ENCODE measurements around the gene QKI. TPM values are rescaled to one million over a fixed set of nuclear protein-coding genes. Genes with fewer than 3 reads are reported as not detected.

The QKI gene
- total and polyA plus RNA-seq, 2 of the 8 experiments (the other 6 are each of a cell fraction or from before 2014, with no cell fraction given), result 181 to 183 TPM

DNA sequence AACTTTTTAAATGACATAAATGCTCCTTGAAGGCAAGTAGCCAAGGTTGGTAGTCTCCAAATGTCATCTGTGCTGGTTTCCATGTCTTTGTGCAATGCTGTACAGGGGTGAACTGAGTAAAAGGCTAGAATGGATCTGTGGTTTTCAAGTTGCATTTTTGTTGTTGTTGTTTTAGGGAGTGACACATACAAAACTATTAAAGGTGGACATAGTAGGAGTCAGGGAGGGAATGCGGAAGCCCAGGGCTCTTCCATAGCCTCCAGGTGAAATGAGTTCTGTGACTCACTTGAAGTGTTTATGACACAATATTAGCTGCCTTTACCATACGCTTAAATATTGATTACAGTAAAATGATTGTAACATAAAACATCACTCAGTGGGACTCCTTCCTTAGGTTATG is 22.5 kb upstream of the QKI start:
- peaks cover 0 to 6% (median 0%) of the 10 kb centered on the region in 4 experiments; a peak in 3 of 7 replicates for H3K4me1 ChIP-seq (replicated peaks in 1 of 4; ENCODE audit: control insufficient read depth in 3 of 4, insufficient read depth in 4 of 4, low read length in 3 of 4)
- no peak overlapping the region for H3K14ac ChIP-seq (ENCODE audit: insufficient read length)
- no peak overlapping the region for H3K18ac ChIP-seq (ENCODE audit: extremely low read depth, low read length)
- ChIA-PET POLR2A (ENCODE audit: partially characterized antibody) (no interaction called here), CTCF (ENCODE audit: partially characterized antibody) (interaction anchor here (0.9 to 1.2 kb wide), 2 partner anchors 10 to 12 kb away, joined by 3 read pairs; no protein-coding TSS in a partner anchor)
- no peak overlapping the region for H3K27ac ChIP-seq (ENCODE audit: low read depth, low read length)
- H3K36me3 ChIP-seq (ENCODE audit: control insufficient read depth in 2 of 4, insufficient read depth in 4 of 4, low read length in 3 of 4), result no peaks in the 10 kb centered on the region
- H2BK120ac ChIP-seq (replicated peaks; ENCODE audit: low read depth, low read length), result no peak overlapping the region
- DNase-seq (ENCODE audit: low read depth in 1 of 2, low spot score in 2 of 2) (no peak), FAIRE-seq (no peak)
- no peaks in the 10 kb centered on the region for H3K27me3 ChIP-seq (replicated peaks in 1 of 4; ENCODE audit: control insufficient read depth in 3 of 4, extremely low read depth in 1 of 4, insufficient read depth in 3 of 4, low read length in 3 of 4)
- H3K4me3 ChIP-seq (ENCODE audit: extremely low read depth in 1 of 4, insufficient read depth in 2 of 4, low read depth in 3 of 4, low read length in 4 of 4), result no peak overlapping the region
- H4K8ac ChIP-seq (ENCODE audit: extremely low read depth, insufficient read depth, low read length), result no peak overlapping the region
- H4K91ac ChIP-seq (replicated peaks; ENCODE audit: insufficient read length, low read length), result no peak overlapping the region
- no peak overlapping the region for H3K9ac ChIP-seq (replicated peaks in 1 of 4; ENCODE audit: extremely low read depth in 1 of 4, low read depth in 3 of 4, low read length in 3 of 4)
- no peaks in the 10 kb centered on the region for H3K9me3 ChIP-seq (ENCODE audit: insufficient read depth in 2 of 2, low read depth in 1 of 2, low read length in 1 of 2)
- no peak for TF ChIP-seq KDM1A (IDR thresholded peaks at IDR 0.05; ENCODE audit: borderline replicate concordance, low read length)
- TF ChIP-seq, protein P1, sequence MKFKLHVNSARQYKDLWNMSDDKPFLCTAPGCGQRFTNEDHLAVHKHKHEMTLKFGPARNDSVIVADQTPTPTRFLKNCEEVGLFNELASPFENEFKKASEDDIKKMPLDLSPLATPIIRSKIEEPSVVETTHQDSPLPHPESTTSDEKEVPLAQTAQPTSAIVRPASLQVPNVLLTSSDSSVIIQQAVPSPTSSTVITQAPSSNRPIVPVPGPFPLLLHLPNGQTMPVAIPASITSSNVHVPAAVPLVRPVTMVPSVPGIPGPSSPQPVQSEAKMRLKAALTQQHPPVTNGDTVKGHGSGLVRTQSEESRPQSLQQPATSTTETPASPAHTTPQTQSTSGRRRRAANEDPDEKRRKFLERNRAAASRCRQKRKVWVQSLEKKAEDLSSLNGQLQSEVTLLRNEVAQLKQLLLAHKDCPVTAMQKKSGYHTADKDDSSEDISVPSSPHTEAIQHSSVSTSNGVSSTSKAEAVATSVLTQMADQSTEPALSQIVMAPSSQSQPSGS (IDR thresholded peaks at IDR 0.05; ENCODE audit: low read length), result no peak
- no peak for TF ChIP-seq CREB1 (IDR thresholded peaks at IDR 0.05)
- no peak for TF ChIP-seq JUND (IDR thresholded peaks at IDR 0.05; ENCODE audit: low read length)
- TF ChIP-seq SP4 (IDR thresholded peaks at IDR 0.05; ENCODE audit: low read length), result no peak
- no peak for TF ChIP-seq KDM4A (IDR thresholded peaks at IDR 0.05; ENCODE audit: low read depth, low read length, severe bottlenecking)
- no peak overlapping the region for H2BK5ac ChIP-seq (ENCODE audit: low read depth, low read length)
- H3K79me2 ChIP-seq (ENCODE audit: control insufficient read depth in 1 of 2, insufficient read depth in 2 of 2, low read length in 2 of 2), result no peaks in the 10 kb centered on the region
- peaks cover 3% of the 10 kb centered on the region; the same call in 1 of the 2 replicates for H3K23me2 ChIP-seq (ENCODE audit: low read depth, low read length)
- H2BK20ac ChIP-seq (ENCODE audit: low read length), result no peak overlapping the region
- no peak overlapping the region for H2AFZ ChIP-seq (ENCODE audit: low read length)
- H2AK5ac ChIP-seq (ENCODE audit: low read depth, low read length), result no peak overlapping the region
- H4K5ac ChIP-seq (ENCODE audit: insufficient read length, low read depth, low read length), result no peak overlapping the region
- H2BK15ac ChIP-seq (ENCODE audit: low read length), result no peak overlapping the region
- H2BK12ac ChIP-seq (ENCODE audit: low read depth, low read length), result no peak overlapping the region
- no peak overlapping the region for H3K23ac ChIP-seq (ENCODE audit: insufficient read length)
- WGBS, 2 experiments (ENCODE audit: extremely low coverage in 1 of 2, insufficient coverage in 1 of 2, insufficient read length in 1 of 2, insufficient replicate concordance in 2 of 2, low coverage in 1 of 2, low lambda C conversion rate in 2 of 2, missing lambda C conversion rate in 1 of 2), result 90% methylated on average over 2 of the region's 2 CpGs; no CpG with 5 or more reads in 1 of the 2 experiments
- no peak overlapping the region for H3K56ac ChIP-seq (replicated peaks; ENCODE audit: insufficient read length, low read depth, low read length)
- H3K4ac ChIP-seq (replicated peaks; ENCODE audit: insufficient read length, low read depth, low read length), result no peak overlapping the region
- H3K4me2 ChIP-seq (ENCODE audit: insufficient read depth in 1 of 2, low read depth in 2 of 2, low read length in 2 of 2), result no peak overlapping the region
- no peaks in the 10 kb centered on the region for H4K20me1 ChIP-seq (replicated peaks in 1 of 2; ENCODE audit: control insufficient read depth in 1 of 2, insufficient read depth in 2 of 2, low read length in 2 of 2)
- no peaks in the 10 kb centered on the region for H3K79me1 ChIP-seq (ENCODE audit: low read depth, low read length)
